Measurements from ENCODE around the gene PNLIPRP2.

PNLIPRP2 gene

GRCh38 chr10:116612107-116612769 is 8.5 kb upstream of the PNLIPRP2 start:
- no peak for DNase-seq (ENCODE audit: low read depth in 2 of 2)

GRCh38 chr10:116613471-116613870 is 7.3 kb upstream of the PNLIPRP2 start:
- DNase-seq (ENCODE audit: low read depth in 2 of 2): no peak

GRCh38 chr10:116614796-116615195 is 6.0 kb upstream of the PNLIPRP2 start:
- DNase-seq (ENCODE audit: low read depth in 2 of 2): no peak

GRCh38 chr10:116615199-116615776 is 5.5 kb upstream of the PNLIPRP2 start:
- no peak for DNase-seq (ENCODE audit: low read depth in 2 of 2)

- no peak for DNase-seq (ENCODE audit: low read depth in 2 of 2)
Observed at GRCh38 chr10:116621476-116621875, 723 bp downstream of the PNLIPRP2 start.

DNA sequence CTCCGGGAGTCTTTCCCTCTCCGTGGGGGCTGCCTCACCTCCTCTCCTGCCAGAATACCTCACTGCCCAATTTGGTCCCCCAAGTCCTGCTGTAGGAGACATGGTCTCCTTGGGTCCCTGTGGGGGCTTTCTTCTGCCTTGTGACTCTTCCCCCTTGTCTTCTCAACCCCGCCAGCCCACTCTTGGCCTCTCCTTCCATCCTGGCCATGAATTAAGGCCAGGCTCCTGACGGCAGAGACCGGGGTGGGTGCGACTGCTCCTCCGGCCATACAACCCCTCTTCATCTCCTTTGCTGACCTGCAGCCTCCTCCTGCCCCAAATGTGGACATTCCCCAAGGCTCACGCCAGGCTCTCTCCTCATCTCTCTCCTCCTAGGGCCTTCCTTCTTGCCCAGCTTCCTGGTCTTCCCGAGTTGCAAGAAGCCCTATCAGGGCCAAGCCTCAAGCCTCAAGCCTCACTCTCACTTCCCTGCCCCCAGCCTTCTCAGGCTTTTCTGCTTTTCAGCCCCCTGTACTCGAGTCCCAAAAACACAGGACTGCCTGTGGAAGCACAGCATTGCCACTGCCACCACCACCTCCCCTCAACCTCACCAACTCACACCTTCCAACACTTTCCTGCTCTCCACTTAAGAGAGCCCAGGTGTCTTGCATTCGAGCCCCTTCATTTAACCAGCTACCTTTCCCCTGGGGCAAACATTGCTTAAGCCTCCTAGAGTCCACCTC is 1.3 kb downstream of the PNLIPRP2 start:
- DNase-seq (ENCODE audit: low read depth in 2 of 2): no peak

GRCh38 chr10:116625845-116626244 is 5.1 kb downstream of the PNLIPRP2 start:
- DNase-seq (ENCODE audit: low read depth in 2 of 2): no peak

- no peak for DNase-seq (ENCODE audit: low read depth in 2 of 2)
Observed at GRCh38 chr10:116626815-116627214, 6.1 kb downstream of the PNLIPRP2 start.

DNA sequence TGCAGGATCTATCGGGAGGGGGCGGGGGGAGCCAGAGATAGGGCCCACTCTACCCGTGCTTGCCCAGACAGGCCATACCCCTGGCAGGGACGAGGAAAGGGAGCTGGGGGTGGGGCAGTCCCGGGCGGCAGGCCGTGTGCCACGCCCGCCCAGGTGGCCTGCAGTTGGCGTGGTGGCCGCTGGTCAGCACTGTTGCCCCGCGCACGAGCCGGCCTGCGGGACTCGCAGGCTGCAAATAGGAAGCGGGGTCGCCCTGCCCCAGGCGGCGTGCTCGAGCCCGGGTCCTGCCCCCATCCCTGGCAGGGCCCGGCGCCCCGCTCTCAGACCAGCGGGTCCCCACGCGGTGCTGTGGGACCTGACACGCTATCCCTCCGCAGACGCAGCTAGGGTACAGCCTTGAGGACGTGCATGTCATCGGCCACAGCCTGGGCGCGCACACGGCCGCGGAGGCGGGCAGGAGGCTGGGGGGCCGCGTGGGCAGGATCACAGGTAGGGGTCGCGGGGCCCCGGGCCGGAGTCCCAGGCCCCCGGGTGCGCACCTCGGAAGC is 6.7 kb downstream of the PNLIPRP2 start:
- DNase-seq (ENCODE audit: low read depth in 2 of 2): no peak

DNA sequence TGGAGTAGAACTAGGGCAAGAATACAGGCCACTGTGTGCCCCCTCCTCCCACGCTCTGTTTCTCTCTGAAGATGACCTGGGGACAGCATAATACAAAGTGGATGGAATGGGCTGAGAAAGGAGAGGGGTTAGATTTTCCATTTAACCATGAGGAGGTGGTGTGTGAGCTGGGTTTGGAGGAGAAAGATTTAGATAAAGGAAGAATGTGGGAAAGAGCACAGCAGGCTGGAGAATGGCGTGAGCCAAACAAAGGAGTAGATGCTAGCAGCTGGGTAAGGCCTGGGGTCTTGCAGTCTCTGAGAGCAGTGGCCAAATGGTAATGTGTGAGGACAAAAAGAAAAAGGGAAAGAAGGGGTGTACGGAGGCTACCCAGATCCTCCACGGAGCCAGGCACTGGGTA is 8.6 kb downstream of the PNLIPRP2 start:
- no peak for DNase-seq (ENCODE audit: low read depth in 2 of 2)

GRCh38 chr10:116630020-116630419 is 9.3 kb downstream of the PNLIPRP2 start:
- DNase-seq (ENCODE audit: low read depth in 2 of 2): no peak

DNA sequence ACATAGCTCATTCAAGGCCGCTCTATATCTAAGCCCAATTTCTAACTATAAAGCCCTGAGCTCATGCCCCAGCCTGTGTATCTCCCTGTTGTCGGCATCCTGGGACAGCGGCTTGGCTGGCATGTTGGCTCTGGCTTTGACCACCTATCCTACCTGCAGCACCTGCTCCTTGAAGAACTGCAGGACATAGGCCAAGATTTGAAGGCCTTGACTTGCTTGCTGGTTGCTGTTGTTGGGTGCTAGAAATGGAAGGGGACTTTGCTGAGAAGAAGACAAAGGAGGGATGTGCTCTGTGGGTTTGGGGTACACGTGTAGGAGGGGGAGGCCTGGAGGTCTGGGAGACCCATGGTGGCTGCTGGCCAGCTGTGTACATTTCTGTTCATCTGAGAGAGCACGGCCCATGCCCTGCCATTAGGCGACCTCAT is 11.1 kb downstream of the PNLIPRP2 start:
- no peak for DNase-seq (ENCODE audit: low read depth in 2 of 2)

DNA sequence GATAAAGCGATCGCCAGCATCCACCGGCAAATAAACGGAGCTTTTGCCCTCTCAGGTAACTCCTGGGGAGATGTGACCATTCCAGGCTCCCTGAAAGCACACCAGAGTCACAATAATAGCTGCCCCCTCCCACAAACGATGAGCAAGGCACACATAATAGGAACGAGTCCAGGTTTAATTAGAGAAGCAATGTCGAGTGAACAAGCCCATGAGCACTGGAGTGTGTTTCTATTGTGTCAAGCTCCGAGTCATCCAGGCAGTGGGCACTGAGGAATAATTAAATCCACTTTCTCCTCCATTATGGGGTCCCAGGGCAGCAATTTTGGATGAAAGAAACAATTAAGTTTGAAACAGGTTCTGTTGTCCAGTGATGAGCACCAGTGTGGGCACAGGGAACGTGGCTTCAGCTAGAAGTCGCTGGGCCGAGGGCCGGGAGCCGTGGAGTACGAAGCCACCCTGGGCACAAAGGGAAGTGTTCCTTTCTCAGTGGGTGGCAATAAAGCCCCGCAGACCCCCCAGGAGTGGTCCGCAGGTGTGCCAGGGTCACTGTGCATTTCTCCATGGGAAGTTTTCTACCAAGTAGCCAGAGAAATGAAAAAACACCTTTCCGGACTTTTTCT is 12.0 kb downstream of the PNLIPRP2 start:
- no peak for DNase-seq (ENCODE audit: low read depth in 2 of 2)

- DNase-seq (ENCODE audit: low read depth in 2 of 2): no peak
Observed at GRCh38 chr10:116633216-116633600, 12.5 kb downstream of the PNLIPRP2 start.

DNA sequence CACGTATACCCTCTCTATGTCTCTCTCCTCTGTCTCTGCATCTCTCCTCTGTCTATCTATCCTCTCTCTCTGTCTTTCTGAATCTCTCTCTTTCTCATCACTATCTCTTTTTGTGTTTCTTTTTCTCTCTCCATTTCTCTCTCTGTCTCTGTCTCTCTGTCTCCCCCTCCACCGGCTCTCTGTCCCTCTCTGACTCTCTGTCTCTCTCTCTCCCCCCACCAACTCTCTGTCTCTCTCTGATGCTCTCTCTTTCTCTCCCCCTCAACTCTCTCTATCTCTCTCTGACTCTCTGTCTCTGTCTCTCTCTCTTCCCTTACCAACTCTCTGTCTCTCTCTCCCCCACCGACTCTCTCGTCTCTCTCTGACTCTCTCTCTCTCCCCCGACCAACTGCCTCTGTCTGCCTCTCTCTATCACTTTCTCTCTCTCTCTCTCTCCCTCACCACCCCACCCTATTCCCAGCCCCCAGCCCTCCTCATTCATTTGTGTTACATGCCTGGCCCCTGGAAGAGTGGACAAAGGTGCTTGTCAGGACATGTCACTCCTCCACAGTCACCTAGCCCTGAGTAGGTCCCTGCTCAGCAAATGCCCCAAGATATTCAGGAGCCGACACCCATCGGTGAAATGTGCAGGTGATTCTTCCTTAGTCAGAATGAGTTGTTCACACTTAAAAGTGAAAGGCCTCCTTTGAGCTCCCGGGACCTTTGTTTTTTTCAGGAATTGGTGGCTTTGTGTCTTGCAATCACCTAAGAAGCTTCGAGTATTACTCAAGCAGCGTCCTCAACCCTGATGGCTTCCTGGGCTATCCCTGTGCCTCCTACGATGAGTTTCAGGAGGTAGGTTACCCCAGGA is 13.6 kb downstream of the PNLIPRP2 start:
- DNase-seq (ENCODE audit: low read depth in 2 of 2): no peak

DNA sequence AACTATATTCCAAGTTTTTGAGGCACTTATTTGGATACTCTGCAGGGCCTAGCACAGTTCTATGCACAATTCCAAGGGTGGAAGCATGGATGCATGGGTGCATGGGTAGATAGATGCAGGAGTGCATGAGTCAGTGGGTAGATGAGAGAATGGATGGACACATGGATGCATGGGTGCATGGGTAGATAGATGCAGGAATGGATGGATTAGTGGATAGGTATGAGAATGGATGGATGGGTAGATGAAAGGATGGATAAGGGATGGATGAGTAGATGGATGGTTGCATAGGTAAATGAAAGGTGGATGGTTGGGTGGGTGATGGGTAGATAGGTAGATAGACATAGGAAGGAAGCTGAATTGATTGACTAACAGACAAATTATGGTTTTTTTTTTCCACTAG is 15.6 kb downstream of the PNLIPRP2 start:
- DNase-seq (ENCODE audit: low read depth in 2 of 2): no peak

DNA sequence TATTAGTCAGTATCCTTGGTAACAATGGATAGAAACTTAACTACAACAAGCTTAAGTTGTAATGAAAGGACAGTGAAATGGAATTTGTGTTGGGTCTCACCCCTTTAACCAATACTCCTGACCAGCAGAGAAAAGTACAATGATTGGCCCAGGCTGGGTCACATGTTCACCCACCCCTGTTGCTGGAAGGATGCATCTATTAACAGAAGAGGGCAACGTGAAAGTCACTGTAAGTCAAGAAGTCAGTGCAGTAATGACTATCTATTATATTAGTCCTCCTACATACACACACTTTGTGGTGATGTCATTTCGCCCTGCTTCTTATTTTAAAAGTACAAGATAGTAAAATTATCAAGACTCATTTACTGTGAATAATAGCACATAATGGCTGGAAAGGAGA is 16.2 kb downstream of the PNLIPRP2 start:
- no peak for DNase-seq (ENCODE audit: low read depth in 2 of 2)

- DNase-seq (ENCODE audit: low read depth in 2 of 2): no peak
Observed at GRCh38 chr10:116637830-116638229, 17.1 kb downstream of the PNLIPRP2 start.

DNA sequence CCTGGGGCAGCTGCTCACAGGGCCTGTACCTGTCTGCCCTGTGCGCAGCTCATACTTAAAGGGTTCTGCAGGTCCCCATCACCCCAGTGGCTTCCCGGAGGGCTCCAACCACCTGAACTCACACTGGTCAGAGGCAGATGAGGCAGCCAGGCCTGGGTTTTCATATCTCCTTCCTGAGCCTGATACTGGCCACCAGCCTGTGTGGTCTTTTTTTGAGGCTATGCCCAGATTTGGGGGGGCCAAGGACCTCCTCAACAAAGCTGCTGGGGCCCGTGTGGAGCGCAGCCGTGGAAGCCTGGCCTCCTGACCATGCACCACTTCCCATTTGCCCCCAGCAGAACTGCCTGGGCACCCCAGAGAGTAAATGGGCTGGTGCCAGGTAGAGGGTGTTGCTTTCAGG is 25.7 kb downstream of the PNLIPRP2 start:
- no peak for DNase-seq (ENCODE audit: low read depth in 2 of 2)

DNA sequence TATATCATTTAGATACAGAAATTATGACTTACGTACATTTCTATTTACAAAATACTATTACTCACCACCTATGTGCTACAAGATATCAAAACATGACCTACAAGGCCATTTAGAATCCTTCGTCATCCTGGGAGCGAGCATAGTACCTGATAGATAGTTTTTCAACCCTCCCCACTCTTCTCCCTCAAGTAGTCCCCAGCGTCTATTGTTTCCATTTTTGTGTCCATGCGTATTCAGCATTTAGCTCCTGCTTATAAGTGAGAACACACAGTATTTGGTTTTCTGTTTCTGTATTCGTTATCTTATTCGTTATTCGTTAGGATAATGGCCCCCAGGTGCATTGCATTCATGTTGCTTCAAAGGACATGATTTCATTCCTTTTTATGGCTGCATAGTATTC is 28.1 kb downstream of the PNLIPRP2 start:
- no peak for DNase-seq (ENCODE audit: low read depth in 2 of 2)

DNA sequence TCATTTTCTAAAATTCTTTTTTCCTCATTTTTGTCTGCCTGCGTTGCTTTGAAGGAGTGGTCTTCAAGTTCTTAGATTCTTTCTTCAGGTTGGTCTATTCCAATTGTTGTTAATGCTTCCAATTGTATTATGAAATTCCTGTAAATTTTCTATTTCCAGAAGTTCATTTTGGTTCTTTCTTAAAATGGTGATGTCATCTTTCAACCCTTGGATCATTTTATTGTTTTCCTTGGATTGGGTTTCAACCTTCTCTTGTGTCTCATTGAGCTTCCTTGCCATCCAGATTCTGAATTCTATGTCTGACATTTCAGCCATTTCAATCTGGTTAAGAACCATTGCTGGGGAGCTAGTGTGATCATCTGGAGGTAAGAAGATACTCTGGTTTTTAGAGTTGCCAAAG is 33.1 kb downstream of the PNLIPRP2 start:
- no peak for DNase-seq (ENCODE audit: low read depth in 2 of 2)

DNA sequence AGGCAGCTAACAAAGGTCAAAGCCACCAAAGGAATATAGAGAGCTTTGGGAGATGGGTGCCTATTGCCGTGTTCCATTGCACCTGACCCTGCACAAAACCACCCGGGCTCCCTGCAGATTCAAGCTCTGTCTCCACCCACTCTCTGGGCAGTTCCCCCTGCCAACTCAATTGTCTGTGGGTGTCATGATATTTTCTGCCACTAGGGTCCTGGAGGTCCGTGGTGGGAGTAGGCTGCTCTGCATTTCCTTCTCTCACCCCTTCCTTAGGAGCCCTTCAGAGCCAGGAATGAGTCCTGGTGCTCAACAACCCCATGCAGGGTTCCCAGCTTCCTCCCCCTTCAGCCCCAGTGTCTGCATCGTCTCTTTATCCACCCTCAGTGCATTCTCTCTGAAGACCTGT is 34.1 kb downstream of the PNLIPRP2 start:
- DNase-seq (ENCODE audit: low read depth in 2 of 2): no peak

Data from activated CD4-positive, alpha-beta T cell treated with anti-CD3 and anti-CD28 coated beads for 24 hours (primary cell).